Measurements from ENCODE around the gene JMJD1C.

GRCh38 chr10:63237396-63237795 is 228.4 kb downstream of the JMJD1C start:
- TF ChIP-seq CTCF (IDR thresholded peaks at IDR 0.05) (no peak), POLR2A (IDR thresholded peaks at IDR 0.05) (no peak)
